Measurements from ENCODE around the gene SLC6A13. TPM values are rescaled to one million over a fixed set of nuclear protein-coding genes. Genes with fewer than 3 reads are reported as not detected.

SLC6A13 gene
- total RNA-seq, 1 experiment from 2014 or later, result not detected

DNA sequence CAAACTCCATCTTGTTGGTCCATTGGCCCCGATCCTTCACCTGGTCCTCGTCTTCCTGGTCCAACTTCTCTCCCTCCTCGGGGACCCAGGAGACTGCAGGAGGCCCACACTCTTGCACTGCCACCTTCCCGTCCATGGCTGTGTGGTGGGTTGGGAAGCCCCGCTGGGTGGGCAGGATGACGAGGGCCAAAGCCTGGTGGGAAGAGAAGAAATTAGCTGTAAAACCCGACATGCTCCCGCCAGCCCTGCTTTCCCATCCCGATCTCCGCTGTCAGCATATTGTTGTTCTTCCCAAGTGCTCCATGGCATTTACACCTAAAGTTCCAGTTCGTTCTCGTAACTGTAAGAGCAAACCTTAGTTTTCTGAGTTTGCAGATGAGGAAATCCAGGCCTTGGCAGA lies 52.8 kb downstream of the SLC6A13 start:
- no peaks in the 10 kb centered on the region for H3K79me2 ChIP-seq (ENCODE audit: low read length)
- H3K36me3 ChIP-seq (ENCODE audit: insufficient read depth, low read length), result no peaks in the 10 kb centered on the region
- no peaks in the 10 kb centered on the region for H3K27me3 ChIP-seq (ENCODE audit: low read length)
- H3K4me1 ChIP-seq (ENCODE audit: low read length), result peaks cover 11% of the 10 kb centered on the region
- H2AFZ ChIP-seq (ENCODE audit: low read length), result no peak overlapping the region
- no peak overlapping the region for H3K9ac ChIP-seq (ENCODE audit: low read length)
- H3K27ac ChIP-seq (ENCODE audit: low read length), result no peak overlapping the region
- H3K9me2 ChIP-seq (replicated peaks; ENCODE audit: insufficient read depth, low read length), result no peaks in the 10 kb centered on the region
- H3K9me3 ChIP-seq (ENCODE audit: low read length), result no peaks in the 10 kb centered on the region
- H3K4me3 ChIP-seq (ENCODE audit: low read length), result no peak overlapping the region
- no peak for DNase-seq
- H4K20me1 ChIP-seq (ENCODE audit: insufficient read depth, low read depth, low read length), result no peaks in the 10 kb centered on the region
- H3K4me2 ChIP-seq (ENCODE audit: low read depth, low read length, poor library complexity, severe bottlenecking), result no peak overlapping the region

DNA sequence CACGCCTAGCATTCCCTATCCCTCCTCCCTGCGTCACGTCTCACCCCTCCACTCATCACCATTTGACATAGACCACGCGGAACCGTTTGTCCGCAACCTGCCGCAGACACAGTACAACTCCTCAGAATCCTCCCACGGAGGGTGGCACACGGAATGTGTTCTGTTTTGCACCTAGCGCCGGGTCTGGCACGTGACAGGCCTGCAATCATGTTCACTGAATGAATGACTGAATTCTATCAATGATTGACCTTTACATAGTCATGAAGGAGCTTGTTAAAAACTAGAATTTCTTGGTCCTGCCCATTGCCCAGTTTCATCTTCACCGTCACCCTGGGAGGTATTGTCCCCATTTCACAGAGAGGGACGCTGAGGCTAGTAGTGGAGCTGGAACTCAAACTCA lies 53.4 kb downstream of the SLC6A13 start:
- Histone ChIP-seq H3K4me1 (ENCODE audit: low read length) (peaks cover 11% of the 10 kb centered on the region), H3K9ac (ENCODE audit: low read length) (no peak overlapping the region), H3K27me3 (ENCODE audit: low read length) (no peaks in the 10 kb centered on the region), H4K20me1 (ENCODE audit: insufficient read depth, low read depth, low read length) (no peaks in the 10 kb centered on the region), H3K4me3 (ENCODE audit: low read length) (no peak overlapping the region), H3K79me2 (ENCODE audit: low read length) (no peaks in the 10 kb centered on the region), H3K9me3 (ENCODE audit: low read length) (no peaks in the 10 kb centered on the region), H3K36me3 (ENCODE audit: insufficient read depth, low read length) (no peaks in the 10 kb centered on the region), H2AFZ (ENCODE audit: low read length) (no peak overlapping the region), H3K9me2 (replicated peaks; ENCODE audit: insufficient read depth, low read length) (no peaks in the 10 kb centered on the region), H3K4me2 (ENCODE audit: low read depth, low read length, poor library complexity, severe bottlenecking) (no peak overlapping the region), H3K27ac (ENCODE audit: low read length) (no peak overlapping the region)
- DNase-seq, result no peak

DNA sequence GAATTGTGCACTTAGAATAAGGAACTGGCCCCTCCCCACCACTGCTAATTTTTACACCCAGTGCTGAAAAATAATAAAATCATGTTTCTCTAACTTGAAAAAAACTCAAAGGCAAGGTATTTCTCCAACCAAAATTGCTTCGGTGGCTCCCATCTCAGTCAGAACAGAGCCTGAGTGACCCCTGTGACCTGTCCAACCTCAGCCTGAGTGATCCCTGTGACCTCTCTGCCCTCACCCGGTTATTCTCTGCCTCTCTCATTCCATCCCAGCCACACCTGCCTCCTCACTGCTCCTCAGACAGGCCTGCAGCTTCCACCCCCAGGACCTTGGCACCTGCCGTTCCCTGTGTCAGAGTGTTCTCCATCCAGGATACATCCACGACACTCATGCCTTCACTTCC lies 53.8 kb downstream of the SLC6A13 start:
- no peak overlapping the region for H3K27ac ChIP-seq (ENCODE audit: low read length)
- H3K4me2 ChIP-seq (ENCODE audit: low read depth, low read length, poor library complexity, severe bottlenecking), result no peak overlapping the region
- no peaks in the 10 kb centered on the region for H3K36me3 ChIP-seq (ENCODE audit: insufficient read depth, low read length)
- H3K9me3 ChIP-seq (ENCODE audit: low read length), result no peaks in the 10 kb centered on the region
- DNase-seq, result no peak
- H2AFZ ChIP-seq (ENCODE audit: low read length), result no peak overlapping the region
- peaks cover 11% of the 10 kb centered on the region for H3K4me1 ChIP-seq (ENCODE audit: low read length)
- no peak overlapping the region for H3K9ac ChIP-seq (ENCODE audit: low read length)
- no peak overlapping the region for H3K4me3 ChIP-seq (ENCODE audit: low read length)
- no peaks in the 10 kb centered on the region for H3K27me3 ChIP-seq (ENCODE audit: low read length)
- H3K9me2 ChIP-seq (replicated peaks; ENCODE audit: insufficient read depth, low read length), result no peaks in the 10 kb centered on the region
- no peaks in the 10 kb centered on the region for H3K79me2 ChIP-seq (ENCODE audit: low read length)
- H4K20me1 ChIP-seq (ENCODE audit: insufficient read depth, low read depth, low read length), result no peaks in the 10 kb centered on the region

DNA sequence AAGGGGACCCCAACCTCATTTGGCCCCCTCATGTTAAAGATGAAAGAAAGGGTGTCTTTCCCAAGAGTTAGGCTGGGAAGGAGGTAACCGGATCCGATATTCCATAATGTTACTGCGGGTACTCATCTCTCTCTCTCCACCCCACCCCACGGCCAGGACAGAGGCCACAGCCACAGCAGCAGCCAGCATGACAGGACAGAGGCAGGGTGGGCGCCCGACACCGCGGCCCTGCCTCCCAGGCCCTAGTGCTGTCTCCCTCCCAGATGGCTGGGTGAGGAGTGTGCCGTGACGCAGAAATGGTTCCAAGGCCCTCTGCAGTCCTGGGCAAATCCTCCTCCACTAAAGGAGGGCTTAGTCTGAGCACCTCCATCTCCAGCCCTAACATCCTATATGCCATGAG lies 54.8 kb downstream of the SLC6A13 start:
- H3K4me1 ChIP-seq (ENCODE audit: low read length), result peaks cover 5% of the 10 kb centered on the region
- H3K36me3 ChIP-seq (ENCODE audit: insufficient read depth, low read length), result no peaks in the 10 kb centered on the region
- no peaks in the 10 kb centered on the region for H4K20me1 ChIP-seq (ENCODE audit: insufficient read depth, low read depth, low read length)
- DNase-seq, result no peak
- no peak overlapping the region for H3K4me2 ChIP-seq (ENCODE audit: low read depth, low read length, poor library complexity, severe bottlenecking)
- H3K9ac ChIP-seq (ENCODE audit: low read length), result no peak overlapping the region
- H2AFZ ChIP-seq (ENCODE audit: low read length), result no peak overlapping the region
- no peaks in the 10 kb centered on the region for H3K9me2 ChIP-seq (replicated peaks; ENCODE audit: insufficient read depth, low read length)
- no peaks in the 10 kb centered on the region for H3K9me3 ChIP-seq (ENCODE audit: low read length)
- H3K79me2 ChIP-seq (ENCODE audit: low read length), result no peaks in the 10 kb centered on the region
- H3K27me3 ChIP-seq (ENCODE audit: low read length), result no peaks in the 10 kb centered on the region
- H3K27ac ChIP-seq (ENCODE audit: low read length), result no peak overlapping the region
- no peak overlapping the region for H3K4me3 ChIP-seq (ENCODE audit: low read length)

DNA sequence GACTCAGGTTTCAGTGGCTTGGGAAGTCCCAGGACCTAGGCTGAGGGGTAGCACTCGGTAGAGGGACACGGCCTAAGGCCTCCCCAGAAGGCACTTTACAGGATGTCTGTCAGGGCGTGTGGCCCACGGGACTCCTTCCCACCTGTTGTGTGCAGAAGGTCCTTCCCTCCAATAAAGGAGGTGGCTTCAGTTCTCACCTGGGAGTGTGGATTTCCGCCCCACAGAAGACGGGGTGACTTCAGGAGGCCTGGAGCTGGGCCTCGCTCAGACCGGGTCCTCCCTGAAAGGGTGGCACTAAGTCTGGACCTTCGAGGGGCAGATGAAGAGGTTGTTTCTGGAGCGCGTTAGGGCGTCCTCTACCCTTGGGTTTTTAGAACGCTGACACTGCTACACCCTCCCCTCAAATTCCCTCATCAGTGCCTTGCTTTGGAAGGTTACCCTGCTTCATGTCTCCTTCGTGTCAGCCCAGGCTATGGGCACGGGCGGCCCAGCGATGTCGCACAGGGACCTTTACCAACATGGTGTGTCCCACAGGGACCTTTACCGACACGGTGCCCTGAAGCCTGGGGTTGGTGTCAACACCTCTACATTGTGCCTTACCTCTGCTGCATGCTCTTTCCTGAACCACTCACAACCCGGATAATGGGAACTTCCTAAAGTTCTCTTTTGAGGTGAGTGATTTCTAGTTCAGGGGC lies 55.7 kb downstream of the SLC6A13 start:
- Histone ChIP-seq H3K9me3 (ENCODE audit: low read length) (no peaks in the 10 kb centered on the region), H3K27ac (ENCODE audit: low read length) (no peak overlapping the region), H3K4me2 (ENCODE audit: low read depth, low read length, poor library complexity, severe bottlenecking) (no peak overlapping the region)

DNA sequence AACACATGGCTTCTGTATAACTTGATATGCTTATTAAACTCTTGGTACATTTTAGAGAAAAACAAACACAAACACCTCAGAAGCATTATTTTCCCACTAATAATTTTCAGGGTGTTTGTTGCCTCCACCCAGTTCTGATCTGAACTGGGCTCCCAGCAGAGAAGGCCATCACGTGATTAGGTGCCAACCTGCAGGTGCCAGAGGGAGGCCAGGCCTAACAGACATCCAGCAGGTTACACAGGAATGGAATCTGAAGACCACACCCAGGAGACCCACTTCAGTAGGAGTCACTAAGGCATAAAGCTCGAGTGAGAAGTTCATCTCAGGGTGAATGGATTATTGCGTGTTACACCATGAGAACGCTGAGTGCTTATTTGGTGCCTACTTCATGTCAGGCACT lies 57.6 kb downstream of the SLC6A13 start:
- no peak overlapping the region for H3K27ac ChIP-seq (ENCODE audit: low read length)
- H3K79me2 ChIP-seq (ENCODE audit: low read length), result no peaks in the 10 kb centered on the region
- H3K27me3 ChIP-seq (ENCODE audit: low read length), result no peaks in the 10 kb centered on the region
- no peak overlapping the region for H3K4me2 ChIP-seq (ENCODE audit: low read depth, low read length, poor library complexity, severe bottlenecking)
- no peaks in the 10 kb centered on the region for H4K20me1 ChIP-seq (ENCODE audit: insufficient read depth, low read depth, low read length)
- H3K9me3 ChIP-seq (ENCODE audit: low read length), result no peaks in the 10 kb centered on the region
- no peak overlapping the region for H2AFZ ChIP-seq (ENCODE audit: low read length)
- H3K9ac ChIP-seq (ENCODE audit: low read length), result no peak overlapping the region
- no peaks in the 10 kb centered on the region for H3K36me3 ChIP-seq (ENCODE audit: insufficient read depth, low read length)
- DNase-seq, result no peak
- H3K4me1 ChIP-seq (ENCODE audit: low read length), result no peaks in the 10 kb centered on the region
- H3K9me2 ChIP-seq (replicated peaks; ENCODE audit: insufficient read depth, low read length), result no peaks in the 10 kb centered on the region
- no peak overlapping the region for H3K4me3 ChIP-seq (ENCODE audit: low read length)

More for the DNA sequence above, 55.7 kb downstream of the SLC6A13 start:
- H3K4me1 ChIP-seq (ENCODE audit: low read length), result no peaks in the 10 kb centered on the region
- no peak overlapping the region for H3K4me3 ChIP-seq (ENCODE audit: low read length)
- no peak overlapping the region for H2AFZ ChIP-seq (ENCODE audit: low read length)
- no peak overlapping the region for H3K9ac ChIP-seq (ENCODE audit: low read length)
- DNase-seq, result no peak
- no peaks in the 10 kb centered on the region for H3K27me3 ChIP-seq (ENCODE audit: low read length)
- H3K9me2 ChIP-seq (replicated peaks; ENCODE audit: insufficient read depth, low read length), result no peaks in the 10 kb centered on the region
- H3K79me2 ChIP-seq (ENCODE audit: low read length), result no peaks in the 10 kb centered on the region
- no peaks in the 10 kb centered on the region for H3K36me3 ChIP-seq (ENCODE audit: insufficient read depth, low read length)
- no peaks in the 10 kb centered on the region for H4K20me1 ChIP-seq (ENCODE audit: insufficient read depth, low read depth, low read length)

- Histone ChIP-seq H2AFZ (ENCODE audit: low read length) (no peak overlapping the region), H3K4me1 (ENCODE audit: low read length) (no peaks in the 10 kb centered on the region), H3K9me3 (ENCODE audit: low read length) (no peaks in the 10 kb centered on the region), H3K4me2 (ENCODE audit: low read depth, low read length, poor library complexity, severe bottlenecking) (no peak overlapping the region), H3K9ac (ENCODE audit: low read length) (no peak overlapping the region), H3K27me3 (ENCODE audit: low read length) (no peaks in the 10 kb centered on the region), H4K20me1 (ENCODE audit: insufficient read depth, low read depth, low read length) (no peaks in the 10 kb centered on the region), H3K79me2 (ENCODE audit: low read length) (no peaks in the 10 kb centered on the region), H3K4me3 (ENCODE audit: low read length) (no peak overlapping the region), H3K27ac (ENCODE audit: low read length) (no peak overlapping the region), H3K36me3 (ENCODE audit: insufficient read depth, low read length) (no peaks in the 10 kb centered on the region), H3K9me2 (replicated peaks; ENCODE audit: insufficient read depth, low read length) (no peaks in the 10 kb centered on the region)
- no peak for DNase-seq
These were observed 58.4 kb downstream of the SLC6A13 start for GRCh38 chr12:204261-204678.

GRCh38 chr12:203462-204260 lies 59.0 kb downstream of the SLC6A13 start:
- Histone ChIP-seq H4K20me1 (ENCODE audit: insufficient read depth, low read depth, low read length) (no peaks in the 10 kb centered on the region), H3K9me2 (replicated peaks; ENCODE audit: insufficient read depth, low read length) (no peaks in the 10 kb centered on the region), H3K4me2 (ENCODE audit: low read depth, low read length, poor library complexity, severe bottlenecking) (no peak overlapping the region), H2AFZ (ENCODE audit: low read length) (no peak overlapping the region), H3K9me3 (ENCODE audit: low read length) (no peaks in the 10 kb centered on the region), H3K79me2 (ENCODE audit: low read length) (no peaks in the 10 kb centered on the region), H3K27me3 (ENCODE audit: low read length) (no peaks in the 10 kb centered on the region), H3K4me1 (ENCODE audit: low read length) (no peaks in the 10 kb centered on the region), H3K27ac (ENCODE audit: low read length) (no peak overlapping the region), H3K36me3 (ENCODE audit: insufficient read depth, low read length) (no peaks in the 10 kb centered on the region), H3K4me3 (ENCODE audit: low read length) (no peak overlapping the region), H3K9ac (ENCODE audit: low read length) (no peak overlapping the region)
- DNase-seq, result no peak

Data from Karpas-422 (cell line).